Embryonic facial prominence (tissue), 1 donor: ENCODE results near the gene ENDOG.

Source experiments
- DNase-seq: peaks from one replicate; pipeline ENCODE4 v3.0.0-alpha.2; 2016; ENCODE audit errors: extremely low spot score

Gene ENDOG

DNA sequence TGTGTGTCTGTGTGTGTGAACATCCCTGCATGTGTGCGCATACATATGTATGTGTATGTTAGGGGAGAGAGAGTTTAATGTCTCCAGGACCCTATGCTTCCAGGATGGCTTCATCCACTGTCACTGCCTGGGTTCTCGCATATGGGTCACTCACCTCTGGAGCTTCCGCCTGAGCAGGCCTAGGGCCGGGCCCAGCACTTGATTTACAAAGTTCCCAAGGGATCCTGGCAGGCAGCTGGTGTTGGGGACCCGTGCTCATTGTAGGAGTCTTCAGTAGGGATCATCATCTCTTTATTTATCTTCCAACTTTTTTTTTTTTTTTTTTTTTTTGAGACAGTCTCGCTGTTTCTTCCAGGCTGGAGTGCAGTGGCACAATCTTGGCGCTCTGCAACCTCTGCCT is 18.2 kb upstream of the ENDOG start:
- DNase-seq: no peak

DNA sequence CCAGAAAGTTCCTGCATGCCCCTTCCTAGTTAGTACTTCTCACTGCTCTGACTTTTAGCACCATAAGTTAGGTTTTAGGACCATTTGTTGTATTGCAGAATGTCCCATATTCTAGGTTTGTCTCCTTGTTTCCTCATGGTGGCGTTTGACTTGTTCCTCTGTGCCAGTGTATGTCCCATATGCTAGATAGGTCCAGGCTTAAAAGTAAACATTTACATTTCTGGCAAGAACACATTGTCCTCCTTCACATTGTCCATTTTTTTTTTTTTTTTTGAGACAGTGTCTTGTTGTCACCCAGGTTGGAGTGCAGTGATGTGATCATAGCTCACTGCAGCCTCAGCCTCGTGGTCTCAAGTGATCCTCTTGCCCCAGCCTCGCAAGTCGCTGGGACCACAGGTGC is 15.8 kb upstream of the ENDOG start:
- DNase-seq: no peak

DNA sequence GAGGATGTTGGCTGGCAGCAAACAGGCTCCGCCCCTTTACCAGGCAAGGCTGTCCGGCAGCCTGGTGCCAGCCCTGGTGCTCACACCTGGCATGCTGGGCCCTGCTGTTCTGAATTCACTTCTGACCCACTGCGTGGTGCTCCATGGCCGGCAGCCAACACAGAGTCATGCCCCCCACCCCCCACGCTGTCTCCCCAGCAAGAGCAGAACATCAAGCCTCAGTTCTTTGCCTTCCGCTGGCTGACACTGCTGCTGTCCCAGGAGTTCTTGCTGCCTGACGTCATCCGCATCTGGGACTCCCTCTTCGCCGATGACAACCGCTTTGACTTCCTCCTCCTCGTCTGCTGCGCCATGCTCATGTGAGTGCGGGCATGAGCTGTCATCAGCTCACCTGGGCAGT is 12.6 kb upstream of the ENDOG start:
- DNase-seq: no peak

DNA sequence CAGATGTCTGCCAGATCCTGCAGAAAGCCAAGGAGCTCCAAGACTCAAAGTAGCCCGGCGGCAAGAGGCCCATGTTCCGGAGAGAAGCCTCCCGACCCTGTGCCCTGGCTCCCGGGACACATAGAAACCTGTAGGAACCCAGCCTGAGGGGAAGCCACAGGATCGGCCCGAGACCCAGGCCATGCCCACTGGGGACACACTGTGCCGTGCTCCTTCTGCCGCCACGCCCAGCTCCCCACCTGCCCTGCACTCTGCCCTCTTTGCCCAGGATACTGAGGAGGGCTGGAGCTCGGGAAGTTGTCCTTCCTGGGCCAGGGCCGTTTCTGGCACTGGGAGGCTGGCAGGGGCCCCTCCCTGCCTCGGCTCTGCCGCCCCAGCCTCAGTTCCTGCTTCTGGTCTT is 10.5 kb upstream of the ENDOG start:
- DNase-seq: no peak

DNA sequence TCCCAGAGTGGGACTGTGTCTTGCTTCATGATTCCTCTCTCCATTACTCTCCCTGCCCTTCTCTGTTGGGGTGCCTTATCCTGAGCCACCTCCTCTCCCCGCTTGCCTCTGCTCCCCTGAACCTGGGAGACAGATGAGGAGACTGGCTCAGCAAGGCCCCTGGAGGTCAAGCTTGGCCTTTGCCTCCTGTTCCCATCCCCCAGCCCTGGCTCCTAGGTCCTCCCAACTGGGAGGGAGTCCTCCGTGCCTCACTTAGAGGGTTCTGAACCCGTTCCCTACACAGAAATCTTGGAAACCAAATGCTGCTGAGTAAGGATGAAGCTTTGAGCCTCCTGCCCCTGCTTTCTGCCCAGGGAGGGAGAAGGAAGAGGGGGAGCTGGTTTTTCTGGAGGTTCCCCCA is 9.8 kb upstream of the ENDOG start:
- DNase-seq: no peak

DNA sequence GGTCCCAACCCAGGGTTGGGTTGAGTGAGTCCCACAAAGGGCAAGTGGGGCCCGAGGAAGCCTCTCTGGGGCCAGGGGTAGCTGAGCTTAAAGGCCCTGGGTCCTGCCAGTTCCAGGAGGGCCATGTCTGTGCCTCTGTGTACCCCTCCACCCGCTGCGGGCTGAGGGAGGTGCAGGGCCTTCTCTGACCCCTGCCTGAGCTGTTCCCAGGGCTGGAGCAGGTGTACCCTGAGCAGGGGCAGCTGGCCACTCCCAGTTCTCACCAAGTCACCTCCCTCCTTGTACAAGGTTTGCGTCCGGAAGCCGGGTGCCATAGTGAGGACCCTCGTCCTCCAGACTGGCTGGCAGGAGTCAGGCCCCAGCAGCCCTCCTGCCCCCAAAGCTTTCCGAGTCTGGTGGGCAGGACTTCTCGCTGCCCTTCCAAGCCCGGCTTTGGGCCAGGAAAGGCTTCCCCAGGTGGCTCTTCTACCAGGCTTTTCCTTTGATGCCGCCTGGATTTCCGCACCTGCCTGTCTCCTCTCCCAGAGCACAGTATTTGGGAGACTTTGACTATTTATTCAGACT is 9.2 kb upstream of the ENDOG start:
- no peak for DNase-seq

DNA sequence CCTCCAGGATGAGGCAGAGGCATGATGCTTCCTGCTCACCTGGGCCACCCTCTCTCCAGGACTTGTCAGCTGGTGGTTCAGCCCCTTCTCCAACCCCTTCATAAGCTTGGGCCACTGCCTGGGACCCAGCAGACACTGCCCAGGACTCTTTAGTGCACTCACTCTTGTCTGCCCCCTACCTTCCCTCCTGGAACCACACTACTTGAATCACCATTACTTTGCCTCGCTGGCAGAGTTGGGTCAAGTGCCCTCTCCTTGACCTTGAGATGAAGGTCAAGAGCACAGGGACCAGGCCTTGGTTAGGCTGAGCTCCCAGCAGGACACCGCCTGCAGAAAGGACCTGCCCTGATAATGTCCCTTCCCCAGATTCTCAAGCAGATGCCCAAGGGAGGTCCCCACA is 8.5 kb upstream of the ENDOG start:
- no peak for DNase-seq

DNA sequence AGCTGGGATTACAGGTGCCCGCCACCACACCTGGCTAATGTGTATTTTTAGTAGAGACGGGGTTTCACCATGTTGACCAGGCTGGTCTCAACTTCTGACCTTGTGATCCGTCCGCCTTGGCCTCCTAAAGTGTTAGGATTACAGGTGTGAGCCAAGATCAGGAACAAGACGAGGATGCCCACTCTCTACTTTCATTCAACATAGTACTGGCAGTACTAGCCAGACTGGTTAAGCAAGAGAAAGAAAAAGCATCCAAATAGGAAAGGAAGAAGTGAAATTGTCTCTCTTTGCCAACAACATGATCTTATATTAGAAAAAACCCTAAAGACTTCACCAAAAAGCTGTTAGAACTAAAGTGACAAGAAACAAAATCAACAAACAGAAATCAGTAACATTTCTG is 7.4 kb upstream of the ENDOG start:
- no peak for DNase-seq

DNA sequence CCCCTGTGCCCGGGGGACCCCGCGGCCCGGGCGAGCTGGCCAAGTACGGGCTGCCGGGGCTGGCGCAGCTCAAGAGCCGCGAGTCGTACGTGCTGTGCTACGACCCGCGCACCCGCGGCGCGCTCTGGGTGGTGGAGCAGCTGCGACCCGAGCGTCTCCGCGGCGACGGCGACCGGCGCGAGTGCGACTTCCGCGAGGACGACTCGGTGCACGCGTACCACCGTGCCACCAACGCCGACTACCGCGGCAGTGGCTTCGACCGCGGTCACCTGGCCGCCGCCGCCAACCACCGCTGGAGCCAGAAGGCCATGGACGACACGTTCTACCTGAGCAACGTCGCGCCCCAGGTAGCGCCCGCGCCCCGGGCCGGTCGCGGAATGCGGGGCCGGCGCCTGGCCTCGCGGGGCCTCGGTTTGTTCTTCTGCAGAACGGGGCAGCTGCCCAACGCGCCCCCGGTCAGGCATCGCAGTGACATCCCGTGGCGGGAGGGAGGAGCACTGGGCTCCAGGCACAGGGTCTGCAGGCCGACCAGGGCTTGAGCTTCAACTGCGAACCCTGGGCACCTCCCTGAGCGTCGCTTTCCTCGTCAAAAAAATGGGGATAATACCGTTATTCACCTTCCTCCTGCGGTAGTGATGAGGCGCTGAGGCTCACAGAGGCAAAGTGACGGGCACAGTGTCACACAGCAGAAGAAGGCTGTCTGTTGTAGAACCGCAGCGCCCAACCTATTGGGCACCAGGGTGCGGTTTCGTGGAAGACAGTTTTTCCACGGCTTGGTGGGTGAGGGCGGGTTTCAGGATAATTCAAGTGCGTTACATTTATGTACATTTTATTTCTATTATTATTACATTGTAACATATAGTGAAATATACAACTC is 777 bp downstream of the ENDOG start:
- DNase-seq: no peak

DNA sequence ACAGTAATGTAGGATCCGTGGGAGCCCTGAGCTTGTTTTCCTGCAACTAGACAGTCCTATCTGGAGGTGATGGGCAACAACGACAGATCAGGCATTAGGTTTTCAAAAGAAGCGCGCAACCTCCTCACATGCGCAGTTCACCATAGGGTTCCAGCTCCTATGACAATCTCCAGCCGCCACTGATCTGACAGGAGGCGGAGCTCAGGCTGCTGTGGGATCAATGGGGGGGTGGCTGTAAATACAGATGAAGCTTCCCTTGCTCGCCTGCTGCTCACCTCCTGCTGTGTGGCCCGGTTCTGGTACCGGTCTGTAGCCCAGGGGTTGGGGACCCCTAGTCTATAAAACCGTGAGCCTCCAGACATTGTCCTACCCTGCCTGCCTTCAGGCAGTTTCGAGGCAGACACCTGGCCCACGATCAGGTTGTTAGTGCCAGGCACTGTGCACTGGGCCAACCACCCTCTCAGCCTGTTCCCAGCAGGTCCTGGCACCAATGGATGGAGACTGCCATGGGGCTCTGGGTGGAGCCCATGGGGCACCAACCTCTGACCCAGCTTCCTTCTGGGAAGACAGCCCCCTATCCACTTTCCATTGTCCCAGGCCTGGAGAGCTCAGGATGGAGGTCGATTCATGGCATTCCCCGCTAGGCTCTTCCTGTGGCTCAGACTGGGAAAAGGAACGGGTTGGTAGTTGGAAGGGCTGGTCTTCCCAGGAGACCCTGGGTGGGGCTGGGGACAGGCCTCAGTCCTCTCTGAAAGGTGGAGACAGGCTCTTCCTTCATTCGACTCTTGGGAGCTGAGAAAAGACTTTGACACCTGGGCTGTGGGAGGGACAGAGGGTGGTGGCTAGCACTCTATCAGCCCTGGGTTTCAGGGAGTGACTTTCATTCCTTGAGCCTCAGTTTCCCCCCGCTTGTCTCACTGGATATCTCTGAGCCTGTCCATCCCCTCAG is 1.7 kb downstream of the ENDOG start:
- no peak for DNase-seq

- DNase-seq: no peak
Observed at GRCh38 chr9:128820665-128821583, 2.6 kb downstream of the ENDOG start.

- DNase-seq: no peak
Observed at GRCh38 chr9:128821584-128822406, 3.5 kb downstream of the ENDOG start.

GRCh38 chr9:128822407-128823042 is 4.2 kb downstream of the ENDOG start:
- DNase-seq: no peak

- no peak for DNase-seq
Observed at GRCh38 chr9:128823362-128823902, 5.1 kb downstream of the ENDOG start.

GRCh38 chr9:128823903-128824406 is 5.7 kb downstream of the ENDOG start:
- DNase-seq: no peak

GRCh38 chr9:128824911-128825310 is 6.6 kb downstream of the ENDOG start:
- no peak for DNase-seq

GRCh38 chr9:128825923-128826700 is 7.8 kb downstream of the ENDOG start:
- DNase-seq: no peak

DNA sequence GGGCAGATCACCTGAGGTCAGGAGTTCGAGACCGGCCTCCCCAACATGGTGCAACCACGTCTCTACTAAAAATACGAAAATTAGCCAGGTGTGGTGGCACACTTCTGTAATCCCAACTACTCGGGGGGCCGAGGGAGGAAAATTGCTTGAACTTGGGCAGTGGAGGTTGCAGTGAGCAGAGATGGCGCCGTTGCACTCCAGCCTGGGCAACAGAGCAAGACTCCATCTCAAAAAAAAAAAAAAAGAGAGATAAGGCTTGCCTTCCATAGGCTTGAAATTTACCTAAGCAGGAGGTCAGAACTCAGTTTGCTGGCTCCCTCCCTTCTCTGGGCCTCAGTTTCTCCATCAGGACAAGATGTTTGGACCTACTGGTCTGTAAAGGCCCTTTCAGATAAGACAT is 10.0 kb downstream of the ENDOG start:
- DNase-seq: no peak
